ENCODE measurements around the gene CXCL3.
"Not testable (repeated sequence)": the region's sequence is repeated elsewhere in the genome, so short reads cannot be mapped to it uniquely, and the experiment has no call there.

CXCL3 gene

DNA sequence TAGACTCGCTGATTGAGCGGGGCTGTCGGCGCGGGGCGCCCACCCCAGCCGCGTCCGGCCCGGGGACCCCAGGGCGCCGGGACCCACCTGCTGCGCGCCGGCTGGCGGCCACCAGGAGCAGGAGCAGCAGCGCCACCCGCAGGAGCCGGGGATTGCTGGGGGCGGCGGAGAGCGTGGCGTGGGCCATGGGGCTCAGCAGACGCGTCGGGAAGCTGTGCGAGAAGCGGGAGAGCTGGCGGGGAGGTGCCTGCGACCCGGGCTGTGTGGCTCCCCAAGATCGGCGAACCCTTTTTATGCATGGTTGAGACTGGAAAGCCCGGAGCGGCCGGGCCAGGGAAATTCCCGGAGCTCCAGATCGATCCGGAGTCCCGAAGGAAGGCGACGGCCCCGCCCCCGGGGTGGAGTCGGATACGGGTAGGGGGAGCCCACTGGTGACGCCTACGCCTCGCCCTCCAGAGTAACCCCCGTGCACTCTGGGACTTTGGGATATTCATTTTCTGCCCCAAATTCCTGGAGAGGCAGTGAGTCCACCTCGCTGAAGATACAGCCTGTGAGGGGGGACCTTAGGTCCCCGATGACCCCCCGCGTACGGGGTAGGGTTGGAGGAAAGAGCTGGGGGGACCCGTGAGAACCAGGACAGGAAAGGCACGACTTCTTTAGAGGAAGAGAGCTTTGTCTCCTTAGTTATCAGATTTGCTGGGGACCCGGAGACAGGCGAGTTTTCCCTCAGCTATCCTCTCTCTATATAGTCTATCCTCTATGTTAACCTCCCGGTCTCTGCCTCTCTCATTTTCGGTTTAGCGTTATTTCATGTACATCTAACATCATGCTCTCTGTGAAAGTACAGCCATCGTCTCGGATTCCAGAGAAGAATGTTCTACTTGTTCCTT lies at the start of gene CXCL3:
CXCL3 (minus strand) TSS at position 265 of the 890 bp plus-strand sequence; CDS start at position 187, 78 bp downstream.
- DNase-seq: no peak

- DNase-seq: no peak
Observed at GRCh38 chr4:74087481-74087880, 49.0 kb upstream of the CXCL3 start.

DNA sequence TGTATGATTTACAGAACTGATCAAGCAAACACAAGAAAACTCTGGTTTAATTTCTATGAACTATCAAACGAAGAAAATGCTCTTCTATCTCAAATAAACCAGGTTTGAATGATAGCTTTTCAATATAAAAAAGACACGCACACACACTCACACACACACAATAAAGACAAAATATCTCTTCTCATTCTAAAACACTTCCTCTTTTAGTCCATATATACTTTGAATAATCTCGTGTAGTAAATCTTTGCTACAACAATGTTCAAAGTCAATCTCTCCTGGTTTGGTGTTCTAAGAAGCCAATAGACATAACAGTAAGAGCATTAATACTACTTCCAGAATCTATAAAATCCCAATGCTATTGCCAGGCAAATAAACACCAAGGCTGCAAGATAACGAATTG lies 47.2 kb upstream of the CXCL3 start:
- DNase-seq: no peak

DNA sequence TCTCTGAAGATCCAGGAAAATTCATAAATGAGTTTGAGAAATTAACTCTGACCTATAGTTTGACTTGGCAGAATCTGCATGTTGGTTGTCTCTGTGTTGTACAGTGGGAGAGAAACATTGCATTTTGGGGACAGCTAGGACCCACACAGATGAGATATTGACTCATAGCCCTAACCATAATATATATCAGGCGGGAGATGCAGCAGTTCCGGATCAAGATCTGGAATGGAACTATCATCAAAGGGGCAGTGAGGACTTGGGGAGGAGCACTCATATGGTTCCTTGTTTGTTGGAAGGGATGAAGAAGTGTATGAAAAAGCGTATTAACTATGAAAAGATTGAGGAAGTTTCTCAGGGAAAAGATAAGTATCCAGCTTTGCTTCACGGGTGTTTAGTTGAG lies 46.5 kb upstream of the CXCL3 start:
- no peak for DNase-seq

- no peak for DNase-seq
Observed at GRCh38 chr4:74083546-74083945, 45.1 kb upstream of the CXCL3 start.

DNA sequence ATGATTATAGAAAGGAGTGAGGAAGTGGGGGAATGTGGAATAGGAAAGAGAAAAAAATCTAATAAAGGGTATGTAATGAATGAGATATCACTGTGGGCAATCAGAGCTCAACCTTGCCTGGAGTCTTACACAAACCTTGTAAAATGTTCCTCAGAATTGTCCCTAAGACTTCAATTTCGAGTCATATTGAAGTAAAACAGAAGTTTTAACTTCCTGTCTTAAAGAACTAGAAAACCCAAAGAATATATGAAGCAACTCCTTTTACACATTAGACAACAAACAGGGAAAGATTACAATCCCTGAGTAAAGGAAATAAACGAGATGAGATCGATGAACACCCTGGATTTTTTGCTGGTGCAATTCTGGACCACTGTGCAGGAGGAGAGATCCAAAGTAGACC lies 42.5 kb upstream of the CXCL3 start:
- DNase-seq: no peak

- DNase-seq: not testable (repeated sequence)
Observed at GRCh38 chr4:74080351-74080750, 41.9 kb upstream of the CXCL3 start.

GRCh38 chr4:74079024-74079423 lies 40.5 kb upstream of the CXCL3 start:
- not testable (repeated sequence) for DNase-seq

GRCh38 chr4:74073358-74073757 lies 34.9 kb upstream of the CXCL3 start:
- no peak for DNase-seq

DNA sequence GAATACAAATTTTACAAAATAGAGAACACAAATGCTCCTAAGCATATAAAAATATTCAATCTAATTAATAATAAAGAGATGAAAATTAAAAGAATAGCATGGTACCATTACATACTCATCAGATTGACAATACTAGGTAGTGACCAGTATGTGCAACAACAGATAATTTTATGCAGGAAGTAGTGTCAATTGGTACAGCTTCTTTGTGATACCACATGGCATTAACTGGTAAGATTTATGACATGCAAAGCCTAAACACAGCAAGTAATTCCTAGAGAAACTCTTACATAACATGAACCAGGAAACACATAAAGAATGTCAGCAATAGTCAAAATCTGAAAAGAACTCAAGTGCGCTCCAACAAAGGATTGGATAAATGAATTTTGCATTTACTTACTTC lies 34.2 kb upstream of the CXCL3 start:
- DNase-seq: no peak

GRCh38 chr4:74067586-74067985 lies 29.1 kb upstream of the CXCL3 start:
- DNase-seq: no peak

DNA sequence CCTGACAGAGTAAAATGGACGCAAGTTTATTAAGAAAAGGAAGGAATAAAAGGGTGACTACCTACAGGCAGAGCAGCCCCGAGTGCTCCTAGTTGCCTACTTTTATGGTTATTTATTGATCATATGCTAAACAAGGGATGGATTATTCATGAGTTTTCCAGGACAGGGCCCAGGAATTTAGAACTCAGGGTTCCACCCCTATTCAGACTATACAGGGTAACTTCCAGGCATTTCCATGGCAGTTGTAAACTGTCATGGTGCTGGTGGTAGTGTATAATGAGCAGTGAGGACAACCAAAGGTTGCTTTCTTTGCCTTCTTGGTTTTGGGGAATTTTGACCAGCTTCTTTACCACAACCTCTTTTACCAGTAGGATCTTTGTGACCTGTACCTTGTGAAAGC lies 27.7 kb upstream of the CXCL3 start:
- DNase-seq: no peak

- DNase-seq: no peak
Observed at GRCh38 chr4:74065115-74065642, 26.7 kb upstream of the CXCL3 start.

GRCh38 chr4:74063859-74064258 lies 25.4 kb upstream of the CXCL3 start:
- no peak for DNase-seq

DNA sequence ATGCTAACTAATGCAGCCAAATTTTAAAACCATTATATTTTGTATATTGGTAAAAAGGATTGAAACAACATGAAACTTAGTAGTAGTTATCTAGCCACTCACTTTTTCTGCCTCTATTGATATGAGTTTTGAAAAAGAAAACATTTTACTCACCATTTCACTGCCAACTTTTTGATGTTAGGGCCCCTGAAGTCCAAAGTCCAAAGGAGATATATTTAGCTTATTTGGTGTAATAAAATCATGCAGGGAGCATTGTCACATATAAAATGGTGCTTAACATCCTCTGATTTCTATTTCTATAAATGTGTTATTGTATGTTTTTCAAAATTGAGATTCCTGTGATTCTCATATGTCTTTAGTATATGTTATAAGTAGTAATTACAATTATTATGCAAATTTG lies 24.5 kb upstream of the CXCL3 start:
- no peak for DNase-seq

DNA sequence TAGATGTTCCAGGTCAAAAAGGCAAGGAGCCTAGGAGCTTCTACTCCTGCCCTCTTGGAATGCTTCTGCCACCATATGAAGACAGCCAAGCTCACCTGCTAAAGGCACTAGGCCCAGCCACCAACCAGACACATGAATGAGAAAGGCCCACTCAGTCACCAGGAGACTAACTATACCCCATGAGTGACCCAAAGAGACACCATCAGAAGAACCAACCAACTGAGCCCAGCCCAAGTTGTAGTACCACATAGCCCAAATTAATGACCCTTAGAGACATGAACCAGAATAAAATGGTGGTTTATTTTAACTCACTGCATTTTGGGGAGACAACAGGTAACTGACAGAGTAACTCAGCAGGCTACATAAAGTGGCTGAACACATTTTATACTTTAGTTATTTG lies 22.9 kb upstream of the CXCL3 start:
- no peak for DNase-seq

- DNase-seq: no peak
Observed at GRCh38 chr4:74059161-74059829, 20.8 kb upstream of the CXCL3 start.

DNA sequence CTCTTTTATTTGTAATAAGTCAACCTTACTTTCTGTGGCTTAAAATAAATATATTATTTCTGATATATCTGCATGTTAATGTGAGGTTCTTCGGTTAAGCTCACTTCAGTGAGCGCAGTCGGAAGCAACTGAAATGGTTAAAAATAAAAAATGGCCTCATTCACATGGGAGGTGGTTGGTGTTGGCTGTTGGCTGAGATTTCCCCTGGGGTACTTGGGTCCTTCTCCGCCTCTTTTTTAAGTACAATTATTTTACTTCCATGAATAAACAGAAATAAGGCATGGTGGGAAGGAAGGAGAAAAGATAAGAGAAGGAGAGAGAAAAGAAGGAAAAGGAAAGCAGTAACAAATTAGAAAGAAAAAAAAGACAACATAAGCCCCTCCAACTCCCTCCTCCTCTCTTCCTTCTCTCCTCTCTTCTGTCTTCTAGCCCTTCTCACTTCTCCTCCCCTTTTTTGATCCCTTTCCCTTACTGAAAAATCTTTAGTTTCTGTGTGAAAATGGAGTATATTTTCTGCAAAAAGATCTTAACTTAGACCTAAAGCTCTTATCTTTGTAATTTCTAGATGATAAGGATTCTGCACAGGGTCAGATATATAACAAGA lies 19.7 kb upstream of the CXCL3 start:
- no peak for DNase-seq

DNA sequence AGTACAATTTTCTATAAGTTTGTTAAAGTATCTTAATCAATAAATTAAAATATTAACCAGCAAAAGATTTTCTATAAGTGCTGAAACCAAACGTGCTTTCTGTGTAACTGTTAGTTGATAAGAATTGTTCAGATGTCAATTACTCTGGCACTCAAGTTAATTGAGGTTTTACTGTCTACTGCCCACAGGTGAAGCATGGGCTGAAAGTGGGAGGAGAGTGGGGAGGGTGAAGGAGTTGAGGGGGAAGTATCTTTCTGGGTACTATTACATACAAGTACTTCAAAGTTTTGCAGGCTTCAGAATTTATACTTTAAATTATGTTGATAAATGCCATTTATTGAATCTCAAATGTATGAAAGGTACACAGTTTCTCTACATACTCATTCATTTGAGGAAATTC lies 19.1 kb upstream of the CXCL3 start:
- no peak for DNase-seq

DNA sequence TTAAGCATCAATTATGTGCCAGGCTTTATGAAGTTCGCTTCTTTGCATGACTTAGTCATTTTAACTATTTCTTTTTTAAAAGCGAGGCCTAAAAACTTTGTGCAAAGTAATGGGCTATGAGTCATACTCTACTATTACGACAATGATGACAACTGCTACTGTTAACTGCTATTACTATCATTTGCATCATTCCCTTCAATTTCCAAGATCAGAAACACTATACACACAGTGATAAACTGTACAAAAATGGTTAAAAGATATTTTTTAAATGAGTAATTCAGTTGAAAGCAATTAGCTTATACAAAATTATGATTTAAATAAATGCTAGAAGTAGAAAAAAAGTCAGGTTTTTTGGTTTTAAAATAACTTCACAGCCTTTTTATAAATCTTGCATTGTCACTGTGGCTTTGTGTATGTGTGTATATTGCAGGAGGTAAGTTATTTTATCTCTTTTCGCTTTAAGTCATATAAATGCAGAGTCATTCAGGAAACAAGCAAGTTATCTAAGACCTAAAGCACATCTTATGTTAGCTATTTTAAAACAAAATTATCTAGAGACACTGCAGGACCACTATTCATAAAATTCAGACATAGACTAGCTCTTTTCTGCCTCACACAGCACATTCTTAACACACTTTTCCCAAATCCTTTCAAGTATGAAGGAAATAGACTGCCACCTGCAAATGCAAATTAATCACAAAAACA lies 18.5 kb upstream of the CXCL3 start:
- DNase-seq: peak; percentile 12

DNA sequence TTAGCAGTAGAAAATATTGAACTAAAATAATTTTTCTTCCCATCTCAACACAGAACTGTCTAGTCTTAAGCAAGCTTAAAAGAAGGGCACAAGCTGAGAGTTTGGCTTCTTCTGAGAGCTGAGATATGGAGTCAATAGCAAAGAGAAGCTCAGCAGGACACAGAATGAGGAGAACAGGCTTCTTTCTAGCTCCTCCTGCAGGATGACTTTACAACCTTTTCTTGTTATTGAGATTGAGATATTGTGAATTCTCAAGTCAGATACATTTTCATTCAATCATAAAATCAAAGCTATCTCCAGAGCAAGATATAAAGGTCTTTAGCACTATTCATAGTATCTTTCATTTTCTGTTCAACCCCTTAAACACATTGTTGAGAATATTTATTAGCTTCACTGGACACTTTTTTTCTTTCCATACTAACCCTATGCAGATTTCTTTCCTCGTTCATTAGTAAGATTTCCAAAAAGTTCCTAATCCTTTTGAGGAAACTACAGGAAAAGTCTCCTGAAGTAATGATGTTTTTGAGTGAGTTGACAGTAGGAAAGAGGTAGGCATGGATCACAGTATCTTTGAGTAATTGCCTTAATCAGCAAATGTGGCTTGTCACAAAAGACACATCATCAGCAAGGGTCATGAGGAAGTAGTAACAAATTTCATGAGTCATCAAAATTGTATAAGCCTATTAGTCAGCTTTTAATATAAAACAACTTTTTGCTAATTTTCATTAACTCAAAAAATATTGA lies 17.8 kb upstream of the CXCL3 start:
- peak; percentile 20 for DNase-seq

DNA sequence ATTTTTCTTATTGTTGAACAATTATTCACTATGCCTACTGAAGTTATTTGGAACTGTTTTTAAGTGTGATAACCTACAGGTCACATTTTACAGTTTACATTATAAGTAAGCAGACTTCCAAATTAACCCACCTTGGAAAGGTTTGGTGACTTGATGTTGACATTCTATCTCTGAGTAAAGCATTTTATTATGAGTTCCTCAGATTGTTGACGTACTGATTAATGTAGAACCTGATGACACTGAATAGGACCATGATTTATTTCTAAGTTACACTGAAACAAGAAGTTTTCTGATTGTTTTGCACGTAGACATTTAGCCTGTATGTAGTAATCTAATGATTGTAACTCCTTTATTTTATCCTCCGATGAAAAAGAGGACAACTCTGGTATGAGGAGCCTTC lies 17.0 kb upstream of the CXCL3 start:
- no peak for DNase-seq
